ENCODE data around the gene ZNF462.

DNA sequence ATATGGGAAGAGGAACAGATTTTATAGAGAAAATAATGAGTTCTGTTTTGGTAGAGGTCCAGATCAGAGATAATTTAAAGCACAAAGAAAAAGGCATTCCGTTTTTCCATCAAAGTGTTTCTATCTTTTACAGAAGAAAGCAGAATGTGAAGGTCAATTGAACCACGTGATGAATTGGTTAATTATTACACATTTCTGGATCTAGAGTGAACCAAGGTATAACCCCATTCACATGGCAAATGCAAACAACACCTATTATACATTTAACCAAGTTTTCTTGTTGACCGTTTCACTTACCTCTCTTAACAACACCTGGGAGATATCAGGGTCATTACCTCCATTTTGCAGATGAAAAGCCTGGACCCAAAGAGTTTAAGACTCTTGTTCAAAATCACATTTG, 34.9 kb upstream of the ZNF462 start:
- TF ChIP-seq CTCF (conservative IDR thresholded peaks at IDR 0.05; ENCODE audit: low read depth, low read length) = no peak
- TF ChIP-seq MAFK (IDR thresholded peaks at IDR 0.05; ENCODE audit: low read depth, low read length) = no peak
- no peak for TF ChIP-seq MAZ (IDR thresholded peaks at IDR 0.05; ENCODE audit: borderline replicate concordance, low read depth, low read length)
- no peak for TF ChIP-seq POLR2A (IDR thresholded peaks at IDR 0.05; ENCODE audit: low read depth, low read length)
